GM12865 (cell line): ENCODE results near the gene SMTN.
A peak's percentile ranks its signal among the peaks of the same experiment; 100 is the strongest.
"Not testable (repeated sequence)": the region's sequence is repeated elsewhere in the genome, so short reads cannot be mapped to it uniquely, and the experiment has no call there.

Experiments
- DNase-seq: peaks from one replicate; pipeline ENCODE4 v3.0.0; 2010; ENCODE audit warnings: low read depth
- H3K4me3 ChIP-seq: 2 replicates; pipeline ENCODE4 v1.5.1; 2011; ENCODE audit warnings: mild to moderate bottlenecking, low read depth, low read length, control low read depth
- TF ChIP-seq, protein P1 (sequence below): IDR thresholded peaks from 2 replicates; pipeline ENCODE4 v1.5.1; 2011; ENCODE audit warnings: low read length, control low read depth, low read depth, inconsistent platforms; ENCODE audit not compliant: insufficient read depth; ENCODE audit errors: missing control alignments

SMTN gene

DNA sequence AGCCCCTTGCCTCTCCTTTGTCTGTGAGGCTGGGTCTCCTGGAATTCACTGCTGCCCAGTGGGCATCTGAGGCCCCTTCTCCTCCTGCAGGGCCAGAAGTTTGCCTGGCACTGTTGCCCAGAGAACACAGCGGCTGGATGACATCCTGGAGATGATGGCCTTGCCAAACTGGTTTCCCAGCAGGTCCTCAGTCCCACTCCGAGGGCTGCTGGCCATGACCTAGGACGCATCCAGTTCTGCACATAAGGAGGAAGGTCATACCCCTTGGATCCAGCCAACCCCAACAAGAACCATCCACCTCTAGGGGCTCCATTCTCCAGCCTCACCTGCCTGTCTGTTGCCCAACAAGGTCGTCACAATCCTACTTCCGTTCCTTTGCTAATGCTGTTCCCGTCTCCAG lies 3.4 kb upstream of the SMTN start:
- H3K4me3 ChIP-seq: no peak overlapping the region
- no peak for DNase-seq
- TF ChIP-seq, protein P1, sequence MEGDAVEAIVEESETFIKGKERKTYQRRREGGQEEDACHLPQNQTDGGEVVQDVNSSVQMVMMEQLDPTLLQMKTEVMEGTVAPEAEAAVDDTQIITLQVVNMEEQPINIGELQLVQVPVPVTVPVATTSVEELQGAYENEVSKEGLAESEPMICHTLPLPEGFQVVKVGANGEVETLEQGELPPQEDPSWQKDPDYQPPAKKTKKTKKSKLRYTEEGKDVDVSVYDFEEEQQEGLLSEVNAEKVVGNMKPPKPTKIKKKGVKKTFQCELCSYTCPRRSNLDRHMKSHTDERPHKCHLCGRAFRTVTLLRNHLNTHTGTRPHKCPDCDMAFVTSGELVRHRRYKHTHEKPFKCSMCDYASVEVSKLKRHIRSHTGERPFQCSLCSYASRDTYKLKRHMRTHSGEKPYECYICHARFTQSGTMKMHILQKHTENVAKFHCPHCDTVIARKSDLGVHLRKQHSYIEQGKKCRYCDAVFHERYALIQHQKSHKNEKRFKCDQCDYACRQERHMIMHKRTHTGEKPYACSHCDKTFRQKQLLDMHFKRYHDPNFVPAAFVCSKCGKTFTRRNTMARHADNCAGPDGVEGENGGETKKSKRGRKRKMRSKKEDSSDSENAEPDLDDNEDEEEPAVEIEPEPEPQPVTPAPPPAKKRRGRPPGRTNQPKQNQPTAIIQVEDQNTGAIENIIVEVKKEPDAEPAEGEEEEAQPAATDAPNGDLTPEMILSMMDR: no peak

DNA sequence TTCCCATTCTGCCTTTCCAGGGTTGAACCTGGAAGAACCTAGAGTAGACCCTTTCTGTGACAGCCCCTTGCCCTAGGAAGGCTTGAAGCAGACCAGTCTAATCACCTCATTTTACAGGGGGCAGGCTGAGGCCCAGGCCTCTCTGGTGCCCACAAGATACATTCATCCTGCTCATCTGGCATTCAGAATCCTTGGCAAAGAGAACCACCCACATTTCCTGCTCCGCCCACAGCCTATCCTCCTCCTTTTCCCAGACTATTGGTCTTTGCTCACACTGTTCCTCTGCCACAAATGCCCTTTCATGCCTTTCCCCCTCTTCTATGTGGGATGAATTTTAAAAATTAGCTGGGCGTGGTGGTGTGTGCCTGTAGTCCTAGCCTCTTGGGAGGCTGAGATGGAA lies 2.7 kb upstream of the SMTN start:
- not testable (repeated sequence) for DNase-seq

DNA sequence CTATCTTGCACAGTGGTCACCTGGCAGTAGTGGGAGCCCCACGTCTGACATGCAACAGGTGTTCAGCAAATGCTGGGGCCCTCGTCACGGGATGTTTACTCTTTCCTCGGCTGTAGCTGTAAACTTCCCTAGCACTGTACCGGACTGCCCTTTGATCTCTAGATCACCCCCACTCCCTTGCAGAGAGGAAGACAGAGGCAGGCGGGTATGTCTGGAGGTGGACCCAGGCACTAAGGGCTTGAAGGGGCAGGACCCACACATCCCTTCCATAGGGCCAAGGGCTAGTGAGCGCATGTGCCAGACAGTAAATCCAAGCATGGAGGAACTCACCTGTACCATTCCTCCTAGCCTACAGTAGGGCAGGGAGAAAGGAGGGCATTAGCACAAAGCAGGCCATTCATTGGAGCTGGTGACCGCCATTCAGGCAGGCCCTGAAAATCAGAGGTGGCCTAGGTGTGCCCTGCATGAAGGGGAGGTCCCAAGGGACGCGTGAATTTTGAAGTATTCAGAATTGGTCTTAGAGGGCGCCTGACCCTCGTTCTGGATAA lies 1.9 kb upstream of the SMTN start:
- H3K4me3 ChIP-seq: no peak overlapping the region
- TF ChIP-seq, protein P1: no peak
- DNase-seq: no peak

More for the DNA sequence above, 2.7 kb upstream of the SMTN start:
- not testable (repeated sequence) for H3K4me3 ChIP-seq

DNA sequence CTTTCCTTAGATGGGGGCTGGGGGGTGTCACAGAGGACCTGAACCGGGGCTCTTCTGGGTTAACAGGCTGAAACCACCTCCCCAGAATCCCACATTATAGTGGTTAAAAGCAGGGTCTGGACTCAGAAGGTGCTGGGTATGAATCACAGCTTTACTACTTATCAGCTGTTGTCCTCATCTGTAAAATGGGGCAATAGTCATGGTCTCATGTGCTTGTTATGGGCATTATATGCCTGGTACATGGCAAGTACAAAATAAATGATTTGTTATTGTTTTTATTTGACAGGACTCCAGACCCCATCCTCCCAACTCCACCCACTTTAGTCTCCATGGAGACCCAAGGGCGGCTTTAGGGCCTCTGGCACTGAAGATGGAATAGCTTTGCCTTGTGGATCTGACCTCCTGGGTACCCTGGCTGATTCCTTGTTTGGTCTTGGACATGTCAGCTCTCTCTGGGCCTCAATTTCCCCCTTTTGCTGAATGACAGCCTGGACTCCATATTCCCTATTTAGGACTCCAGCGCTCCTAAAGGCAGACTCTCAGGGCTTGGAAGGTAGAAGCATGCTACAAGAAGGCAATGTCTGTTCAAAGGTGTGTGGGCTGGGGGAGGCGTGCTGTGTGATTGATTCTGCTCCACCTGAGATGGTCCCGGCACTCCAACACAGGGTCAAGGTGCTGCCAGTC lies 812 bp upstream of the SMTN start:
- peak overlapping the region; percentile 82 for H3K4me3 ChIP-seq
- TF ChIP-seq, protein P1: no peak
- DNase-seq: no peak

DNA sequence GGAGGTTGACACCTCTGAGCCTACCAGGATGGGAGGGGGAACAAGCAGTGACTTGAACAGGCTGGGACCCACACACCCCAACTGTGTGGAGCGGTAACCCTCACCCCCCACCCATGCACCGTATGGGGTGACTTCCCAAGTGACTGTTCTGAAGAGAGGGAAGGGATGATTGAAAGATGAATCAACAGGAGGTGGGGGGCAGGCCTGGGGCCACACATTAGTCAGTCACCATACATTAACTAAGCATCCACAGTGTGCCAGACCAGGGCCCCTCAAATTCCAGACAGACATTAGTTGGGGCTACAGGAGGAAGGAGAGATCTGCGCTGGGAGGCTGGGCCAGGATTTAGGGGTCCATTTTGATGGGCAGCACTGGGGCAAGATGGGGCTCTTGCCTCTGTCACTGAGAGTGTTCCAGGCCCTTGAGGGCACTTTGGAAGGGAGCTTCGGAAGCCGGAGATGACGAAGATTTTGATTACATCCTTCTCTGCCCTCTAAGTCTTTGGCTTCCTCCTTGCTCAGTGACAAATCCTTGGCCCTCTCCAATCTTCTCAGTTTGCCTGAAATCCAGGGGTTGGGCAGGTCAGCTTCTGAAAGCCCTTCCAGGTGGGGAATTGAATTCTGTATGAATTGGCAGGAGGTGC lies 966 bp downstream of the SMTN start:
- H3K4me3 ChIP-seq: peak overlapping the region; percentile 82
- DNase-seq: no peak
- TF ChIP-seq, protein P1: no peak

DNA sequence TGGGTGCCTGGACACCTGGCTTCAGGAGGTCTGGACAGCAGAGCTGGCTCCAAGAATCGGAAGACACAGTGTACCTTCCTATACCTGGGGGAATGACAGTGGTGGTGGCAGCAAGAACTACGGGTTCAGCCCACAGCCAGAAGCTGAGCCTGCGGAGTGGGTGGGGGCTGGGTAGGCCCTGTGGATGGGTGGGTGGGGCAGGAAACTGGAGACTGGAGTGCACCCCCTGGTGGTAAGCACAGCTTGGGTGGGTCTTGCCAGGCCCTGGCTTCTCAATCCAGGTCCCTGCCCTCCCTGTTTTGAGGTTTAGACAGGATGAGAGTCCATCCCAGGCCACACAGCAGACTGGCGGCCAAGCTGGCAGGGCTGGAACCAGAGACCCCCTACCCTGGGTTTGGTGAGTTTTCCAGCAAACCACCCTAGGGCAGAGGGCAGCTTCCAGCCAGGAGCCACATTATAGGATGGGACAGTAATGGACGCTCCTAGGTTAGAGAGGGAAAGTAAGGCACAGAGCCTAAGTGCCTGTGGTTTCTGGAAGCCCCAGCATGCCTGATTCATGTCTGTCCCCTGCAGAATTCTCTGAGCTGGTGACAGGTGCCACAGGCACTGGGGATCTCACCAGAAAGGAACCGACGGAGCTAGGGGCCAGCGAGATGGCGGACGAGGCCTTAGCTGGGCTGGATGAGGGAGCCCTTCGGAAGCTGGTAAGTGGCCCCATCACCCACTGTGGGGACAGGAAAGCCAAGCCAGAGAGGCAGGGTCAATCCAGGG lies 1.7 kb downstream of the SMTN start:
- TF ChIP-seq, protein P1: peak; percentile 50
- H3K4me3 ChIP-seq: no peak overlapping the region
- DNase-seq: peak; percentile 41

DNA sequence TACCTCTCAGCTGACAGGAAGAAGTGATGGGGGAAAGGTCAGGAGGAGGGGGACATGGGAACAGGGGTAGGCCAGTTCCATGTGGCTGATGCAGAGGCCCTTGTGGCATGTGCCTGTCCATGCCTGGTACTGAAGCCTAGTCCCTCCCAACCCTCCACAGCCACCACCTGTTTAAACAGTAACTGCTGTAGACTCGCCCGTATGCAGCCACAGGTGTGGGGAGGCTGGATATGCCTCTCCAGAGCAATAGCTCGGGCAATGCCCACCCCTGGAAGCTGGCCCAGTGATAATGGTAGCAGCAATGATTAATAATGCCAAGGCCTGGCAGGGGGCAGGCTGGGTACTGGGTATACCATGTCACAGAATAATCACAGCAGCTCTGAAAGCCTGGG lies 2.3 kb downstream of the SMTN start:
- TF ChIP-seq, protein P1: no peak
- no peak for DNase-seq
- peak overlapping the region; percentile 91; the same call in 1 of the 2 replicates for H3K4me3 ChIP-seq
